K562 (cell line): Measurements from ENCODE around the gene TIGD1. TPM values are rescaled to one million over a fixed set of nuclear protein-coding genes. Genes with fewer than 3 reads are reported as not detected.

Experiments
- ATAC-seq: fragments of 200-7000 bp; cut with Tn5 transposase; 3 replicates; pipeline ENCODE4 v1.9.1; 2020; ENCODE audit warnings: moderate library complexity
- BruUV-seq: library from RNA; stranded (reverse); fragments of 400-500 nt; replicated peaks from 2 replicates; lab custom pipeline; 2021; lab: Mats Ljungman, UMichigan
- CTCF ChIA-PET: fragments of 300-600 bp; formaldehyde crosslinking; extraction: SDS; loops from one replicate; lab custom pipeline; 2021; ENCODE audit warnings: low intra/inter-chr PET ratio; lab: Yijun Ruan, JAX
- POLR2A ChIA-PET: fragments of 300-600, 350-650 bp; sonication (Branson Sonifier 250); formaldehyde crosslinking; extraction: SDS; loops from one replicate; lab custom pipeline; 2021; ENCODE audit warnings: antibody characterized with exemption, inconsistent platforms; lab: Yijun Ruan, JAX
- DNase-seq, 4 experiments: peaks; one replicate each; pipeline versions ENCODE4 v3.0.0 to v3.0.0-alpha.2; 2011 to 2018; ENCODE audit warnings: low spot score in 3 of 4, mixed read lengths in 3 of 4; ENCODE audit errors: extremely low read depth in 1 of 4
- FAIRE-seq: peaks from 2 replicates; lab custom pipeline; 2011; peaks lifted over from hg19 to GRCh38; lab: Jason Lieb, UNC
- H2AFZ ChIP-seq: 2 replicates; pipeline ENCODE4 v1.6.0; 2011; ENCODE audit warnings: low read depth, low read length, control low read depth, inconsistent platforms
- H3K27ac ChIP-seq: fragments of 200-600 bp; 3 replicates; pipeline ENCODE4 v1.8.0; 2011; ENCODE audit warnings: low read depth, mild to moderate bottlenecking, control low read depth, inconsistent platforms, low read length, moderate library complexity, mixed read lengths; ENCODE audit errors: extremely low read depth
- H3K27me3 ChIP-seq, 2 experiments: fragments of 300-600 bp in 1 of 2; 2 replicates in 1 of 2; 3 replicates in 1 of 2; pipeline versions ENCODE4 v1.6.0 to v1.8.0; 2011; ENCODE audit warnings: inconsistent platforms in 2 of 2, low read length in 2 of 2, mild to moderate bottlenecking in 1 of 2, mixed read lengths in 1 of 2, moderate library complexity in 1 of 2; ENCODE audit not compliant: control insufficient read depth in 2 of 2, insufficient read depth in 2 of 2
- H3K36me3 ChIP-seq: fragments of 300-600 bp; 3 replicates; pipeline ENCODE4 v1.8.0; 2011; ENCODE audit warnings: mild to moderate bottlenecking, low read length, inconsistent platforms; ENCODE audit not compliant: control insufficient read depth, insufficient read depth
- H3K4me1 ChIP-seq, 2 experiments: fragments of 200-600 bp in 1 of 2; replicated peaks in 1 of 2; 2 replicates in 1 of 2; 3 replicates in 1 of 2; pipeline versions ENCODE4 v1.5.1 to v1.8.0; 2011; ENCODE audit warnings: inconsistent platforms in 2 of 2, low read length in 2 of 2, mild to moderate bottlenecking in 1 of 2, mixed read lengths in 1 of 2, moderate library complexity in 1 of 2; ENCODE audit not compliant: control insufficient read depth in 2 of 2, insufficient read depth in 2 of 2
- H3K4me2 ChIP-seq: 2 replicates; pipeline ENCODE4 v1.6.1; 2011; ENCODE audit warnings: low read length, control low read depth, inconsistent platforms, mixed read lengths; ENCODE audit not compliant: insufficient read depth
- H3K4me3 ChIP-seq: fragments of 200-600 bp; sonication (generic), shearing (Covaris generic); 2 replicates; pipeline ENCODE4 v1.5.1; 2016; ENCODE audit warnings: control low read depth, inconsistent platforms
- H3K79me2 ChIP-seq: fragments of 200-600 bp; 3 replicates; pipeline ENCODE4 v1.8.0; 2011; ENCODE audit warnings: low read length, inconsistent platforms; ENCODE audit not compliant: control insufficient read depth, insufficient read depth
- H3K9ac ChIP-seq, 2 experiments: 2 replicates each; pipeline versions ENCODE4 v1.6.0 to v1.6.1; 2011; ENCODE audit warnings: low read depth in 2 of 2, low read length in 2 of 2, control low read depth in 1 of 2, inconsistent platforms in 1 of 2, mild to moderate bottlenecking in 1 of 2, mixed read lengths in 1 of 2; ENCODE audit not compliant: insufficient read depth in 1 of 2
- H3K9me1 ChIP-seq: one replicate; pipeline ENCODE4 v1.6.0; 2011; ENCODE audit warnings: inconsistent platforms, mild to moderate bottlenecking, low read length, moderate library complexity; ENCODE audit not compliant: control insufficient read depth, insufficient read depth
- H3K9me3 ChIP-seq: replicated peaks from 2 replicates; pipeline ENCODE4 v1.5.1; 2011; ENCODE audit warnings: low read depth, low read length, inconsistent platforms; ENCODE audit not compliant: control insufficient read depth, insufficient read depth
- H4K20me1 ChIP-seq: replicated peaks from 2 replicates; pipeline ENCODE4 v1.6.1; 2011; ENCODE audit warnings: low read length, inconsistent platforms, mixed read lengths; ENCODE audit not compliant: control insufficient read depth, insufficient read depth
- HCFC1 ChIP-seq: IDR thresholded peaks from 2 replicates; pipeline ENCODE4 v1.6.1; 2012; ENCODE audit warnings: low read depth, low read length, improper control_type of control experiment
- HDGF ChIP-seq: fragments of 450-650 bp; IDR thresholded peaks from 2 replicates; pipeline ENCODE4 v1.6.1; 2016
- HMGN3 ChIP-seq: IDR thresholded peaks from 2 replicates; pipeline ENCODE4 v1.6.1; 2011; ENCODE audit warnings: borderline replicate concordance, low read depth, mild to moderate bottlenecking, mixed read lengths, low read length; ENCODE audit not compliant: insufficient read length; ENCODE audit errors: extremely low read depth
- MCM5 ChIP-seq: fragments of 450-650 bp; IDR thresholded peaks from 2 replicates; pipeline ENCODE4 v1.6.1; 2016; ENCODE audit warnings: low read depth
- MTF1 ChIP-seq: fragments of 250-450 bp; sonication (Bioruptor Pico); IDR thresholded peaks from 2 replicates; pipeline ENCODE4 v1.9.0; 2021; ENCODE audit warnings: moderate library complexity, mild to moderate bottlenecking, inconsistent platforms, borderline replicate concordance
- NONO ChIP-seq, 2 experiments: fragments of 200-400 bp in 1 of 2; fragments of 450-650 bp in 1 of 2; formaldehyde crosslinking in 1 of 2; IDR thresholded peaks; 2 replicates each; pipeline ENCODE4 v1.6.1; 2017; ENCODE audit warnings: low read depth in 2 of 2, mild to moderate bottlenecking in 2 of 2, moderate library complexity in 2 of 2, low read length in 1 of 2
- PKNOX1 ChIP-seq: fragments of 450-650 bp; IDR thresholded peaks from 2 replicates; pipeline ENCODE4 v1.6.1; 2016
- RBM25 ChIP-seq: fragments of 200-400 bp; formaldehyde crosslinking; IDR thresholded peaks from 2 replicates; pipeline ENCODE4 v1.6.1; 2018; ENCODE audit warnings: low read length, low read depth, moderate library complexity; ENCODE audit not compliant: severe bottlenecking
- SMAD2 ChIP-seq: fragments of 150-350 bp; IDR thresholded peaks from 2 replicates; pipeline ENCODE4 v1.6.1; 2014; ENCODE audit warnings: low read depth, mild to moderate bottlenecking, low read length
- SNIP1 ChIP-seq: fragments of 450-650 bp; IDR thresholded peaks from 2 replicates; pipeline ENCODE4 v1.7.1; 2017; ENCODE audit warnings: low read depth, mild to moderate bottlenecking
- XRCC5 ChIP-seq: fragments of 200-400 bp; formaldehyde crosslinking; IDR thresholded peaks from 2 replicates; pipeline ENCODE4 v1.6.1; 2017; ENCODE audit warnings: low read depth, mild to moderate bottlenecking, low read length
- ZNF217 ChIP-seq: sonication (generic); formaldehyde crosslinking; IDR thresholded peaks from 2 replicates; pipeline ENCODE4 v1.8.0; 2022; ENCODE audit warnings: mild to moderate bottlenecking, missing genetic modification reagents
- ZNF561 ChIP-seq: fragments of 450-650 bp; formaldehyde crosslinking; conservative IDR thresholded peaks from 2 replicates; pipeline ENCODE4 v1.4.0; 2020; ENCODE audit warnings: mild to moderate bottlenecking, moderate library complexity
- in situ Hi-C: fragments of 300-500 bp; cut with MboI; formaldehyde crosslinking; loops from 4 replicates; pipeline ENCODE4 v1.15.0; 2018; ENCODE audit warnings: inconsistent platforms, mixed read lengths
- intact Hi-C: fragments of 100-400 bp; cut with micrococcal nuclease; formaldehyde crosslinking; loops from 2 replicates; pipeline ENCODE4 v1.14.2; 2022
- polyA plus RNA-seq, 8 experiments: library from polyadenylated mRNA; depleted of rRNA in 4 of 8; stranded (reverse) in 5 of 8; unstranded in 3 of 8; fragments of >200 nt; fragmentation: Nextera tagmentation in 2 of 8; fragmentation: Illumina TruSeq in 1 of 8; extraction: Ambion mirVana in 2 of 8; extraction: Trizol in 1 of 8; gene quantifications; 2 replicates each; pipeline versions ENCODE4 v1.2.1 to v1.2.3, GENCODE V29; 2011 to 2014; ENCODE audit warnings: inconsistent platforms in 1 of 8, missing spikeins in 1 of 8
- total RNA-seq, 7 experiments: library from RNA; depleted of rRNA in 6 of 7; stranded (reverse); fragments of >200 nt in 6 of 7; fragmentation: Illumina TruSeq in 2 of 7; extraction: Trizol in 2 of 7; gene quantifications; 2 replicates each; pipeline versions ENCODE4 v1.2.1 to v1.2.3, GENCODE V29; 2011 to 2021; ENCODE audit warnings: low replicate concordance in 1 of 7
- TF ChIP-seq, protein P1 (sequence below): sonication (generic); formaldehyde crosslinking; IDR thresholded peaks from 2 replicates; pipeline ENCODE4 v1.8.1; 2022; ENCODE audit warnings: missing genetic modification reagents
- TF ChIP-seq, protein P2 (sequence below): IDR thresholded peaks from 2 replicates; pipeline ENCODE4 v1.6.1; 2014; ENCODE audit warnings: antibody characterized with exemption
- TF ChIP-seq, protein P3 (sequence below): fragments of 450-650 bp; conservative IDR thresholded peaks from 2 replicates; pipeline ENCODE4 v1.6.1; 2016; ENCODE audit warnings: missing genetic modification characterization, low read depth, mild to moderate bottlenecking, missing compliant biosample characterization, moderate library complexity

TIGD1 gene
- total and polyA plus RNA-seq, 9 of the 15 experiments (the other 6 are each of a cell fraction or from before 2014, with no cell fraction given) = 2.0 to 10.1 (median 6.6) TPM

- TF ChIP-seq HDGF = no peak
These were observed 23.5 kb upstream of the TIGD1 start (continued) for GRCh38 chr2:232573771-232574435.

GRCh38 chr2:232573042-232573441, 22.7 kb upstream of the TIGD1 start:
- in situ Hi-C loops = no loop called here
- no peak overlapping the region for H3K4me2 ChIP-seq
- no peak overlapping the region for H3K9ac ChIP-seq
- ATAC-seq (no peak), DNase-seq (no peak), FAIRE-seq (no peak)
- H3K9me3 ChIP-seq = no peaks in the 10 kb centered on the region
- no peak overlapping the region for H3K4me3 ChIP-seq
- intact Hi-C loops = no loop called here
- no peaks in the 10 kb centered on the region for H3K4me1 ChIP-seq
- POLR2A ChIA-PET = interaction anchor here (1.4 kb wide), 1 partner anchor 10 kb away, joined by 6 read pairs; no protein-coding TSS in a partner anchor
- BruUV-seq = no TSS peak
- H2AFZ ChIP-seq = no peak overlapping the region
- H3K9me1 ChIP-seq = no peaks in the 10 kb centered on the region
- no peaks in the 10 kb centered on the region for H3K79me2 ChIP-seq
- H3K36me3 ChIP-seq = peaks cover 45% of the 10 kb centered on the region; the same call in 2 of the 3 replicates
- no peaks in the 10 kb centered on the region for H3K27me3 ChIP-seq
- no peaks in the 10 kb centered on the region for H4K20me1 ChIP-seq
- H3K27ac ChIP-seq = no peak overlapping the region
- CTCF ChIA-PET = no interaction called here
- TF ChIP-seq, protein P1, sequence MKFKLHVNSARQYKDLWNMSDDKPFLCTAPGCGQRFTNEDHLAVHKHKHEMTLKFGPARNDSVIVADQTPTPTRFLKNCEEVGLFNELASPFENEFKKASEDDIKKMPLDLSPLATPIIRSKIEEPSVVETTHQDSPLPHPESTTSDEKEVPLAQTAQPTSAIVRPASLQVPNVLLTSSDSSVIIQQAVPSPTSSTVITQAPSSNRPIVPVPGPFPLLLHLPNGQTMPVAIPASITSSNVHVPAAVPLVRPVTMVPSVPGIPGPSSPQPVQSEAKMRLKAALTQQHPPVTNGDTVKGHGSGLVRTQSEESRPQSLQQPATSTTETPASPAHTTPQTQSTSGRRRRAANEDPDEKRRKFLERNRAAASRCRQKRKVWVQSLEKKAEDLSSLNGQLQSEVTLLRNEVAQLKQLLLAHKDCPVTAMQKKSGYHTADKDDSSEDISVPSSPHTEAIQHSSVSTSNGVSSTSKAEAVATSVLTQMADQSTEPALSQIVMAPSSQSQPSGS = no peak
- TF ChIP-seq XRCC5 = no peak
- no peak for TF ChIP-seq NONO (IDR thresholded peaks at IDR 0.05; ENCODE audit: low read depth in 2 of 2, low read length in 1 of 2)
- TF ChIP-seq, protein P2, sequence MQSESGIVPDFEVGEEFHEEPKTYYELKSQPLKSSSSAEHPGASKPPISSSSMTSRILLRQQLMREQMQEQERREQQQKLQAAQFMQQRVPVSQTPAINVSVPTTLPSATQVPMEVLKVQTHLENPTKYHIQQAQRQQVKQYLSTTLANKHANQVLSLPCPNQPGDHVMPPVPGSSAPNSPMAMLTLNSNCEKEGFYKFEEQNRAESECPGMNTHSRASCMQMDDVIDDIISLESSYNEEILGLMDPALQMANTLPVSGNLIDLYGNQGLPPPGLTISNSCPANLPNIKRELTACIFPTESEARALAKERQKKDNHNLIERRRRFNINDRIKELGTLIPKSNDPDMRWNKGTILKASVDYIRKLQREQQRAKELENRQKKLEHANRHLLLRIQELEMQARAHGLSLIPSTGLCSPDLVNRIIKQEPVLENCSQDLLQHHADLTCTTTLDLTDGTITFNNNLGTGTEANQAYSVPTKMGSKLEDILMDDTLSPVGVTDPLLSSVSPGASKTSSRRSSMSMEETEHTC = no peak
- TF ChIP-seq RBM25 = no peak
- no peak for TF ChIP-seq HCFC1
- TF ChIP-seq HMGN3 = no peak
- TF ChIP-seq MTF1 (CRISPR knock-in tag) = no peak
- no peak for TF ChIP-seq SMAD2
- TF ChIP-seq SNIP1 = no peak
- no peak for TF ChIP-seq ZNF561 (CRISPR knock-in tag)
- TF ChIP-seq, protein P3, sequence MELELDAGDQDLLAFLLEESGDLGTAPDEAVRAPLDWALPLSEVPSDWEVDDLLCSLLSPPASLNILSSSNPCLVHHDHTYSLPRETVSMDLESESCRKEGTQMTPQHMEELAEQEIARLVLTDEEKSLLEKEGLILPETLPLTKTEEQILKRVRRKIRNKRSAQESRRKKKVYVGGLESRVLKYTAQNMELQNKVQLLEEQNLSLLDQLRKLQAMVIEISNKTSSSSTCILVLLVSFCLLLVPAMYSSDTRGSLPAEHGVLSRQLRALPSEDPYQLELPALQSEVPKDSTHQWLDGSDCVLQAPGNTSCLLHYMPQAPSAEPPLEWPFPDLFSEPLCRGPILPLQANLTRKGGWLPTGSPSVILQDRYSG (tag) = no peak
- TF ChIP-seq ZNF217 (CRISPR knock-in tag) = no peak
- TF ChIP-seq PKNOX1 = no peak
- no peak for TF ChIP-seq MCM5
